ENCODE data around the gene SUMF1. TPM values are rescaled to one million over a fixed set of nuclear protein-coding genes. Genes with fewer than 3 reads are reported as not detected.

Gene SUMF1
- total RNA-seq, 1 experiment from 2014 or later = 26.6 TPM

GRCh38 chr3:4380013-4380412 lies 87.1 kb downstream of the SUMF1 start:
- RAD21 ChIA-PET (ENCODE audit: low non-redundant PET in 1 of 2, low total read pairs in 2 of 2, uncharacterized antibody in 2 of 2, unreplicated experiment in 2 of 2) = no interaction called here
- no peak overlapping the region for H2AFZ ChIP-seq (ENCODE audit: low read depth, low read length, poor library complexity, severe bottlenecking)

More at GRCh38 chr3:4380013-4380412, 87.1 kb downstream of the SUMF1 start:
- no TSS peak for BruUV-seq (replicated peaks)
- no peaks in the 10 kb centered on the region for H4K20me1 ChIP-seq (ENCODE audit: insufficient read depth)
- POLR2A ChIA-PET = no interaction called here
- no peaks in the 10 kb centered on the region for H3K4me1 ChIP-seq (ENCODE audit: control insufficient read depth in 1 of 2, insufficient read depth in 2 of 2, low read length in 2 of 2)
- TF ChIP-seq EZH2phosphoT487 (IDR thresholded peaks at IDR 0.05; ENCODE audit: borderline replicate concordance) (no peak), EGR1 (IDR thresholded peaks at IDR 0.05; ENCODE audit: low read depth) (no peak), ZNF274 (IDR thresholded peaks at IDR 0.05; ENCODE audit: low read depth, low read length) (no peak), TCF7L2 (IDR thresholded peaks at IDR 0.05; ENCODE audit: borderline replicate concordance, extremely low read depth, insufficient read depth, insufficient read length) (no peak), JUND (IDR thresholded peaks at IDR 0.05) (no peak), MAX (IDR thresholded peaks at IDR 0.05) (no peak)
- TF ChIP-seq, protein P1, sequence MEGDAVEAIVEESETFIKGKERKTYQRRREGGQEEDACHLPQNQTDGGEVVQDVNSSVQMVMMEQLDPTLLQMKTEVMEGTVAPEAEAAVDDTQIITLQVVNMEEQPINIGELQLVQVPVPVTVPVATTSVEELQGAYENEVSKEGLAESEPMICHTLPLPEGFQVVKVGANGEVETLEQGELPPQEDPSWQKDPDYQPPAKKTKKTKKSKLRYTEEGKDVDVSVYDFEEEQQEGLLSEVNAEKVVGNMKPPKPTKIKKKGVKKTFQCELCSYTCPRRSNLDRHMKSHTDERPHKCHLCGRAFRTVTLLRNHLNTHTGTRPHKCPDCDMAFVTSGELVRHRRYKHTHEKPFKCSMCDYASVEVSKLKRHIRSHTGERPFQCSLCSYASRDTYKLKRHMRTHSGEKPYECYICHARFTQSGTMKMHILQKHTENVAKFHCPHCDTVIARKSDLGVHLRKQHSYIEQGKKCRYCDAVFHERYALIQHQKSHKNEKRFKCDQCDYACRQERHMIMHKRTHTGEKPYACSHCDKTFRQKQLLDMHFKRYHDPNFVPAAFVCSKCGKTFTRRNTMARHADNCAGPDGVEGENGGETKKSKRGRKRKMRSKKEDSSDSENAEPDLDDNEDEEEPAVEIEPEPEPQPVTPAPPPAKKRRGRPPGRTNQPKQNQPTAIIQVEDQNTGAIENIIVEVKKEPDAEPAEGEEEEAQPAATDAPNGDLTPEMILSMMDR (IDR thresholded peaks at IDR 0.05 in 2 of 3, conservative IDR thresholded peaks at IDR 0.05 in 1 of 3; ENCODE audit: borderline replicate concordance in 1 of 3, insufficient read depth in 1 of 3, low read depth in 2 of 3, low read length in 2 of 3) = no peak
- TF ChIP-seq, protein P2, sequence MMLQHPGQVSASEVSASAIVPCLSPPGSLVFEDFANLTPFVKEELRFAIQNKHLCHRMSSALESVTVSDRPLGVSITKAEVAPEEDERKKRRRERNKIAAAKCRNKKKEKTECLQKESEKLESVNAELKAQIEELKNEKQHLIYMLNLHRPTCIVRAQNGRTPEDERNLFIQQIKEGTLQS (IDR thresholded peaks at IDR 0.05) = no peak
- intact Hi-C loops (cut with micrococcal nuclease) = no loop called here
- no peak overlapping the region for H3K4me3 ChIP-seq (replicated peaks in 1 of 2; ENCODE audit: low read depth in 1 of 2, low read length in 2 of 2)
- H3K9me3 ChIP-seq (ENCODE audit: control insufficient read depth in 1 of 2, insufficient read depth in 1 of 2, low read depth in 1 of 2, low read length in 2 of 2) = no peaks in the 10 kb centered on the region
- no peak overlapping the region for H3K27ac ChIP-seq (ENCODE audit: low read depth, low read length)
- H3K4me2 ChIP-seq (ENCODE audit: low read length) = no peak overlapping the region
- H3K79me2 ChIP-seq (ENCODE audit: insufficient read depth, low read length) = no peaks in the 10 kb centered on the region
- no peaks in the 10 kb centered on the region for H3K27me3 ChIP-seq (ENCODE audit: insufficient read depth, low read length)
- no peaks in the 10 kb centered on the region for H3K9me2 ChIP-seq (ENCODE audit: insufficient read depth)
- no peak overlapping the region for H3K9ac ChIP-seq (ENCODE audit: low read length)
- DNase-seq (ENCODE audit: low read depth, low spot score) = no peak
- CTCF ChIA-PET = no interaction called here
- ATAC-seq = no peak
- no peaks in the 10 kb centered on the region for H3K36me3 ChIP-seq (ENCODE audit: control insufficient read depth in 1 of 2, insufficient read depth in 2 of 2, low read length in 2 of 2)
